ENCODE data around the gene JOSD2.

- no peak for TF ChIP-seq POLR2AphosphoS5 (IDR thresholded peaks at IDR 0.05; ENCODE audit: low read depth, low read length)
- no peak for TF ChIP-seq CTCF (IDR thresholded peaks at IDR 0.05 in 2 of 3, conservative IDR thresholded peaks at IDR 0.05 in 1 of 3; ENCODE audit: borderline replicate concordance in 1 of 3, insufficient read depth in 1 of 3, low read depth in 2 of 3, low read length in 2 of 3)
- TF ChIP-seq CEBPB (IDR thresholded peaks at IDR 0.05; ENCODE audit: low read depth): no peak
- TF ChIP-seq EZH2phosphoT487 (IDR thresholded peaks at IDR 0.05; ENCODE audit: borderline replicate concordance): no peak
- TF ChIP-seq CBX3 (IDR thresholded peaks at IDR 0.05; ENCODE audit: low read depth): no peak
- TF ChIP-seq ZNF274 (IDR thresholded peaks at IDR 0.05; ENCODE audit: low read depth, low read length): no peak
- no peak for TF ChIP-seq POLR2A (IDR thresholded peaks at IDR 0.05; ENCODE audit: borderline replicate concordance, extremely low read depth, insufficient read depth, insufficient read length)
- no peak for TF ChIP-seq ZBTB33 (IDR thresholded peaks at IDR 0.05; ENCODE audit: extremely low read depth, insufficient replicate concordance, low read length)
- TF ChIP-seq SRF (IDR thresholded peaks at IDR 0.05; ENCODE audit: low read depth): no peak
- no peak for TF ChIP-seq YY1 (IDR thresholded peaks at IDR 0.05; ENCODE audit: extremely low read depth, insufficient replicate concordance, low read depth, low read length)
- TF ChIP-seq EZH2 (IDR thresholded peaks at IDR 0.05): no peak
Measured at GRCh38 chr19:50550594-50550966, 39.6 kb upstream of the JOSD2 start.

Data from HCT116 (cell line).